H1 (cell line): Measurements from ENCODE around the gene ACVR2B. TPM values are rescaled to one million over a fixed set of nuclear protein-coding genes. Genes with fewer than 3 reads are reported as not detected.

Experiments used
- CTCF ChIA-PET: fragments of 300-600 bp; sonication (Branson Sonifier 250); formaldehyde crosslinking; loops from one replicate; lab custom pipeline; 2021; ENCODE audit not compliant: partially characterized antibody; lab: Charles Lee
- POLR2A ChIA-PET: fragments of 300-600 bp; sonication (Branson Sonifier 250); formaldehyde crosslinking; loops from one replicate; lab custom pipeline; 2021; ENCODE audit warnings: inconsistent platforms; ENCODE audit not compliant: partially characterized antibody; lab: Charles Lee
- DNase-seq, 2 experiments: peaks; one replicate each; pipeline versions ENCODE4 v3.0.0 to v3.0.0-alpha.2; 2010 to 2022; ENCODE audit warnings: low spot score in 2 of 2, low read depth in 1 of 2, mixed read lengths in 1 of 2
- FAIRE-seq: peaks from 2 replicates; lab custom pipeline; 2011; peaks lifted over from hg19 to GRCh38; lab: Jason Lieb, UNC
- H2AFZ ChIP-seq: 2 replicates; pipeline ENCODE4 v1.8.1; 2012; ENCODE audit warnings: low read length, inconsistent platforms
- H2AK5ac ChIP-seq: 2 replicates; pipeline ENCODE4 v1.6.1; 2013; ENCODE audit warnings: low read depth, low read length
- H2BK120ac ChIP-seq: replicated peaks from 2 replicates; pipeline ENCODE3; 2013; ENCODE audit warnings: low read depth, low read length, inconsistent platforms
- H2BK12ac ChIP-seq: 2 replicates; pipeline ENCODE4 v1.6.1; 2013; ENCODE audit warnings: low read depth, low read length
- H2BK15ac ChIP-seq: 2 replicates; pipeline ENCODE4 v1.6.1; 2013; ENCODE audit warnings: low read length
- H2BK20ac ChIP-seq: 2 replicates; pipeline ENCODE4 v1.6.1; 2013; ENCODE audit warnings: low read length
- H2BK5ac ChIP-seq: 2 replicates; pipeline ENCODE4 v1.6.1; 2013; ENCODE audit warnings: low read depth, low read length
- H3K14ac ChIP-seq: 2 replicates; pipeline ENCODE4 v1.6.1; 2013; ENCODE audit warnings: inconsistent platforms; ENCODE audit not compliant: insufficient read length
- H3K18ac ChIP-seq: 2 replicates; pipeline ENCODE4 v1.6.1; 2013; ENCODE audit warnings: low read length; ENCODE audit errors: extremely low read depth
- H3K23ac ChIP-seq: 2 replicates; pipeline ENCODE4 v1.6.1; 2013; ENCODE audit warnings: inconsistent platforms; ENCODE audit not compliant: insufficient read length
- H3K23me2 ChIP-seq: 2 replicates; pipeline ENCODE4 v1.6.1; 2013; ENCODE audit warnings: low read depth, low read length
- H3K27ac ChIP-seq: 2 replicates; pipeline ENCODE4 v1.6.1; 2011; ENCODE audit warnings: low read depth, low read length, inconsistent platforms
- H3K27me3 ChIP-seq, 4 experiments: replicated peaks in 1 of 4; 1 replicate in 1 of 4; 2 replicates in 3 of 4; pipeline versions ENCODE4 v1.6.1 to v1.8.1; 2011 to 2013; ENCODE audit warnings: low read length in 3 of 4, mild to moderate bottlenecking in 3 of 4, inconsistent platforms in 2 of 4, mixed read lengths in 2 of 4, moderate library complexity in 1 of 4; ENCODE audit not compliant: control insufficient read depth in 3 of 4, insufficient read depth in 3 of 4; ENCODE audit errors: extremely low read depth in 1 of 4
- H3K36me3 ChIP-seq, 4 experiments: 2 replicates each; pipeline versions ENCODE4 v1.6.1 to v1.8.1; 2011 to 2013; ENCODE audit warnings: mild to moderate bottlenecking in 4 of 4, low read length in 3 of 4, moderate library complexity in 2 of 4, control low read depth in 1 of 4, inconsistent platforms in 1 of 4; ENCODE audit not compliant: insufficient read depth in 4 of 4, control insufficient read depth in 2 of 4
- H3K4ac ChIP-seq: replicated peaks from 2 replicates; pipeline ENCODE3; 2013; ENCODE audit warnings: low read length, low read depth, mixed read lengths, inconsistent platforms; ENCODE audit not compliant: insufficient read length
- H3K4me1 ChIP-seq, 4 experiments: replicated peaks in 1 of 4; 1 replicate in 1 of 4; 2 replicates in 3 of 4; pipeline versions ENCODE4 v1.6.1 to v1.8.1; 2011 to 2013; ENCODE audit warnings: low read length in 3 of 4, inconsistent platforms in 2 of 4, mixed read lengths in 1 of 4; ENCODE audit not compliant: insufficient read depth in 4 of 4, control insufficient read depth in 3 of 4
- H3K4me2 ChIP-seq, 2 experiments: 2 replicates each; pipeline versions ENCODE4 v1.6.1 to v1.8.1; 2011 to 2013; ENCODE audit warnings: low read depth in 2 of 2, low read length in 2 of 2, control low read depth in 1 of 2, inconsistent platforms in 1 of 2, mild to moderate bottlenecking in 1 of 2; ENCODE audit not compliant: insufficient read depth in 1 of 2
- H3K4me3 ChIP-seq, 4 experiments: fragments of 200-600, 300-600 bp in 1 of 4; sonication (generic), shearing (Covaris generic), sonication (Bioruptor Twin) in 1 of 4; 2 replicates each; pipeline versions ENCODE4 v1.5.1 to v1.8.1; 2011 to 2016; ENCODE audit warnings: low read length in 4 of 4, low read depth in 3 of 4, control low read depth in 2 of 4, inconsistent platforms in 2 of 4, mild to moderate bottlenecking in 2 of 4, mixed read lengths in 1 of 4, moderate library complexity in 1 of 4; ENCODE audit not compliant: insufficient read depth in 2 of 4; ENCODE audit errors: extremely low read depth in 1 of 4
- H3K56ac ChIP-seq: replicated peaks from 2 replicates; pipeline ENCODE3; 2013; ENCODE audit warnings: low read depth, mild to moderate bottlenecking, mixed read lengths, low read length, inconsistent platforms; ENCODE audit not compliant: insufficient read length
- H3K79me1 ChIP-seq: 2 replicates; pipeline ENCODE4 v1.6.1; 2013; ENCODE audit warnings: low read depth, low read length, control low read depth
- H3K79me2 ChIP-seq, 2 experiments: 2 replicates each; pipeline versions ENCODE4 v1.6.1 to v1.8.1; 2012 to 2013; ENCODE audit warnings: low read length in 2 of 2, mild to moderate bottlenecking in 2 of 2, inconsistent platforms in 1 of 2; ENCODE audit not compliant: insufficient read depth in 2 of 2, control insufficient read depth in 1 of 2
- H3K9ac ChIP-seq, 4 experiments: replicated peaks in 1 of 4; 1 replicate in 1 of 4; 2 replicates in 3 of 4; pipeline versions ENCODE4 v1.6.1 to v1.8.1; 2011 to 2013; ENCODE audit warnings: low read depth in 3 of 4, low read length in 3 of 4, control low read depth in 2 of 4, mild to moderate bottlenecking in 2 of 4, moderate library complexity in 2 of 4, inconsistent platforms in 1 of 4; ENCODE audit errors: extremely low read depth in 1 of 4
- H3K9me3 ChIP-seq, 2 experiments: 2 replicates each; pipeline versions ENCODE4 v1.6.1 to v1.8.1; 2012 to 2013; ENCODE audit warnings: mild to moderate bottlenecking in 2 of 2, moderate library complexity in 2 of 2, control low read depth in 1 of 2, inconsistent platforms in 1 of 2, low read depth in 1 of 2, low read length in 1 of 2, mixed read lengths in 1 of 2; ENCODE audit not compliant: insufficient read depth in 2 of 2
- H4K20me1 ChIP-seq, 2 experiments: replicated peaks in 1 of 2; 2 replicates each; pipeline versions ENCODE3 to v1.8.1; 2011 to 2013; ENCODE audit warnings: inconsistent platforms in 2 of 2, low read length in 2 of 2, mild to moderate bottlenecking in 1 of 2; ENCODE audit not compliant: insufficient read depth in 2 of 2, control insufficient read depth in 1 of 2
- H4K5ac ChIP-seq: 2 replicates; pipeline ENCODE4 v1.6.1; 2013; ENCODE audit warnings: low read length, low read depth, mixed read lengths, inconsistent platforms; ENCODE audit not compliant: insufficient read length
- H4K8ac ChIP-seq: 2 replicates; pipeline ENCODE4 v1.8.0; 2013; ENCODE audit warnings: mild to moderate bottlenecking, moderate library complexity, low read length, inconsistent platforms; ENCODE audit not compliant: insufficient read depth; ENCODE audit errors: extremely low read depth
- H4K91ac ChIP-seq: replicated peaks from 2 replicates; pipeline ENCODE3; 2013; ENCODE audit warnings: low read length, mixed read lengths, inconsistent platforms; ENCODE audit not compliant: insufficient read length
- HDAC2 ChIP-seq, 2 experiments: fragments of 300-600 bp in 1 of 2; sonication (generic) in 1 of 2; IDR thresholded peaks; 2 replicates each; pipeline ENCODE4 v1.6.1; 2011 to 2012; ENCODE audit warnings: low read depth in 2 of 2, low read length in 2 of 2, mild to moderate bottlenecking in 2 of 2, moderate library complexity in 2 of 2, borderline replicate concordance in 1 of 2, inconsistent platforms in 1 of 2
- RFX5 ChIP-seq: IDR thresholded peaks from 2 replicates; pipeline ENCODE4 v1.6.1; 2011; ENCODE audit warnings: low read depth, low read length, improper control_type of control experiment, borderline replicate concordance
- WGBS, 2 experiments: shearing (Covaris generic) in 1 of 2; methylation state at CpG; one replicate each; pipeline versions ENCODE4 v1.1.6 to v1.1.7; 2013 to 2015; ENCODE audit warnings: low lambda C conversion rate in 2 of 2, mixed read lengths in 2 of 2, inconsistent platforms in 1 of 2, low coverage in 1 of 2, missing lambda C conversion rate in 1 of 2; ENCODE audit not compliant: insufficient replicate concordance in 2 of 2, insufficient coverage in 1 of 2, insufficient read length in 1 of 2; ENCODE audit errors: extremely low coverage in 1 of 2, missing lambda C conversion rate in 1 of 2; 5-methylcytosine and 5-hydroxymethylcytosine counted together
- polyA plus RNA-seq, 7 experiments: library from polyadenylated mRNA; depleted of rRNA in 3 of 7; stranded (reverse) in 5 of 7; unstranded in 2 of 7; fragments of >200 nt in 5 of 7; fragments of 200-250 nt in 2 of 7; gene quantifications; 1 replicate in 5 of 7; 2 replicates in 1 of 7; 4 replicates in 1 of 7; pipeline versions ENCODE4 v1.2.1 to v1.2.3, GENCODE V29; 2011 to 2013; ENCODE audit warnings: missing spikeins in 2 of 7, mixed read lengths in 2 of 7
- total RNA-seq: library from RNA; stranded (reverse); fragmentation: NEBNext Ultra II Directional; extraction: Animal tissue kit (Norgen Biotek cat#: 25700); gene quantifications from 2 replicates; pipeline ENCODE4 v1.2.1, GENCODE V29; 2021
- TF ChIP-seq, protein P1 (sequence below): IDR thresholded peaks from 2 replicates; pipeline ENCODE4 v1.6.1; 2012; ENCODE audit warnings: inconsistent platforms

Gene ACVR2B
- total and polyA plus RNA-seq, 2 of the 8 experiments (the other 6 are each of a cell fraction or from before 2014, with no cell fraction given), result 24.7 to 109 TPM

GRCh38 chr3:38479431-38480092 is 25.9 kb downstream of the ACVR2B start:
- Histone ChIP-seq H3K4me2 (no peak overlapping the region), H3K23me2 (no peaks in the 10 kb centered on the region), H3K4me3 (no peak overlapping the region), H2BK5ac (no peak overlapping the region), H2AK5ac (no peak overlapping the region), H3K27ac (no peak overlapping the region), H4K5ac (no peak overlapping the region), H3K9ac (no peak overlapping the region), H3K14ac (no peak overlapping the region), H3K9me3 (no peaks in the 10 kb centered on the region), H3K79me2 (peaks cover 3 to 32% of the 10 kb centered on the region in 2 experiments), H2BK20ac (no peak overlapping the region), H2AFZ (no peak overlapping the region), H3K4ac (no peak overlapping the region), H3K23ac (no peak overlapping the region), H3K27me3 (no peaks in the 10 kb centered on the region), H4K91ac (no peak overlapping the region), H4K8ac (no peak overlapping the region), H2BK120ac (no peak overlapping the region), H3K4me1 (no peaks in the 10 kb centered on the region; a peak in 2 of 7 replicates), H3K18ac (no peak overlapping the region), H3K36me3 (peaks cover 31 to 57% (median 45%) of the 10 kb centered on the region in 4 experiments), H3K56ac (no peak overlapping the region), H2BK15ac (0 out of 2 replicates have a peak overlapping the region, but pooled peaks have one; percentile 2), H3K79me1 (peaks cover 29% of the 10 kb centered on the region), H2BK12ac (no peak overlapping the region), H4K20me1 (peaks cover 17 to 28% of the 10 kb centered on the region in 2 experiments)
- FAIRE-seq, result peak; percentile 93
- peak in 1 of 2 experiments; percentile 25 for DNase-seq
- 90% methylated on average over 10 of the region's 10 CpGs; no CpG with 5 or more reads in 1 of the 2 experiments for WGBS, 2 experiments
- CTCF ChIA-PET, result interaction anchor here (0.6 to 4.9 kb wide), 28 partner anchors 10 to 363 kb away, joined by 3 to 47 read pairs (median 4); partner anchors contain the start of genes EXOG, OXSR1 and XYLB
- POLR2A ChIA-PET, result interaction anchor here (1.0 to 1.6 kb wide), 2 partner anchors 17 to 24 kb away, joined by 6 read pairs; partner anchors contain the start of gene EXOG
- TF ChIP-seq RFX5 (no peak), HDAC2 (IDR thresholded peaks at IDR 0.05; ENCODE audit: borderline replicate concordance in 1 of 2, low read depth in 2 of 2, low read length in 2 of 2) (no peak)
- TF ChIP-seq, protein P1, sequence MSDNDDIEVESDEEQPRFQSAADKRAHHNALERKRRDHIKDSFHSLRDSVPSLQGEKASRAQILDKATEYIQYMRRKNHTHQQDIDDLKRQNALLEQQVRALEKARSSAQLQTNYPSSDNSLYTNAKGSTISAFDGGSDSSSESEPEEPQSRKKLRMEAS, result no peak
